Measurements from ENCODE around the gene NTM. TPM values are rescaled to one million over a fixed set of nuclear protein-coding genes. Genes with fewer than 3 reads are reported as not detected.

The NTM gene
- total RNA-seq, 1 experiment from 2014 or later: 9.9 TPM

GRCh38 chr11:131841028-131841427 lies 470.6 kb downstream of the NTM start:
- no peaks in the 10 kb centered on the region for H3K79me1 ChIP-seq (ENCODE audit: insufficient read depth, low read depth, low read length, poor library complexity, severe bottlenecking)
- H3K36me3 Mint-ChIP-seq (ENCODE audit: insufficient read depth in 1 of 3, low read depth in 3 of 3): no peaks in the 10 kb centered on the region
- no peak overlapping the region for H3K27ac Mint-ChIP-seq
- H3K18ac ChIP-seq (ENCODE audit: insufficient read length, low read depth, low read length): no peak overlapping the region
- H3T11ph ChIP-seq (ENCODE audit: low read length): no peak overlapping the region
- H3K4me1 Mint-ChIP-seq: peaks cover 27 to 32% of the 10 kb centered on the region in 2 experiments
- no peak overlapping the region for H2BK5ac ChIP-seq (ENCODE audit: insufficient read length, low read length)
- no peak overlapping the region for H3K14ac ChIP-seq (ENCODE audit: insufficient read depth, low read length)
- no peaks in the 10 kb centered on the region for H4K20me1 ChIP-seq (ENCODE audit: control insufficient read depth, insufficient read depth, insufficient read length)
- H3K23me2 ChIP-seq (ENCODE audit: insufficient read length, low read depth, low read length, poor library complexity, severe bottlenecking): no peaks in the 10 kb centered on the region
- H3K9me3 ChIP-seq (ENCODE audit: control insufficient read depth, low read depth, low read length): no peaks in the 10 kb centered on the region
- H2BK12ac ChIP-seq (ENCODE audit: insufficient read length, low read depth, low read length): no peak overlapping the region
- H4K5ac ChIP-seq (ENCODE audit: insufficient read length, low read depth, low read length): no peak overlapping the region
- no peak overlapping the region for H2AFZ ChIP-seq (ENCODE audit: low read length)
- peaks cover 1% of the 10 kb centered on the region; the same call in 1 of the 2 replicates for H3K27me3 Mint-ChIP-seq (ENCODE audit: low read depth)
- no peak overlapping the region for H2BK15ac ChIP-seq (ENCODE audit: low read depth, low read length)
- no peaks in the 10 kb centered on the region for H3K9me3 Mint-ChIP-seq
- no peak overlapping the region for H3K9ac ChIP-seq (ENCODE audit: extremely low read depth, insufficient read length, low read length)
- H3K56ac ChIP-seq (ENCODE audit: insufficient read length, low read depth, low read length): no peak overlapping the region
- no CpG with 5 or more reads among the region's 1 CpG for WGBS (ENCODE audit: extremely low coverage, insufficient read length, low lambda C conversion rate)
- no peak overlapping the region for H2AK5ac ChIP-seq (ENCODE audit: insufficient read length, low read length)
- H3K4me3 Mint-ChIP-seq: no peak overlapping the region
- H3K4me1 ChIP-seq (ENCODE audit: insufficient read depth, low read length): peaks cover 2% of the 10 kb centered on the region; the same call in 1 of the 2 replicates
- H2BK20ac ChIP-seq (ENCODE audit: low read depth, low read length, poor library complexity, severe bottlenecking): no peak overlapping the region
- H4K91ac ChIP-seq (ENCODE audit: insufficient read length, low read depth, low read length): no peak overlapping the region
- DNase-seq: no peak
- no peak overlapping the region for H3K4me2 ChIP-seq (ENCODE audit: insufficient read depth, insufficient read length, low read length)
- H3K27ac ChIP-seq (ENCODE audit: insufficient read length, low read depth, low read length): no peak overlapping the region
- no peaks in the 10 kb centered on the region for H3K79me2 ChIP-seq (ENCODE audit: insufficient read depth, low read length)
- no peaks in the 10 kb centered on the region for H3K27me3 ChIP-seq (ENCODE audit: insufficient read depth, low read length)
- no peak overlapping the region for H3K4ac ChIP-seq (ENCODE audit: low read depth, low read length)
- no peak overlapping the region for H4K8ac ChIP-seq (replicated peaks; ENCODE audit: insufficient read length, low read depth, low read length)
- H3K23ac ChIP-seq (ENCODE audit: insufficient read length, low read depth, low read length): no peak overlapping the region
- TF ChIP-seq CTCF (conservative IDR thresholded peaks at IDR 0.05): no peak
- H2BK120ac ChIP-seq (ENCODE audit: low read depth, low read length, poor library complexity, severe bottlenecking): no peak overlapping the region
